Skeletal muscle cell (primary cell): ENCODE results near the gene TMEM260.
A peak's percentile ranks its signal among the peaks of the same experiment; 100 is the strongest.
"Not testable (repeated sequence)": the region's sequence is repeated elsewhere in the genome, so short reads cannot be mapped to it uniquely, and the experiment has no call there.

Source experiments
- DNase-seq: peaks from one replicate; pipeline ENCODE4 v3.0.0-alpha.2; 2010; ENCODE audit warnings: low read depth
- H3K4me3 ChIP-seq: 2 replicates; pipeline ENCODE4 v1.5.1; 2011; ENCODE audit warnings: low read depth, mild to moderate bottlenecking, control low read depth, low read length, moderate library complexity

The TMEM260 gene

DNA sequence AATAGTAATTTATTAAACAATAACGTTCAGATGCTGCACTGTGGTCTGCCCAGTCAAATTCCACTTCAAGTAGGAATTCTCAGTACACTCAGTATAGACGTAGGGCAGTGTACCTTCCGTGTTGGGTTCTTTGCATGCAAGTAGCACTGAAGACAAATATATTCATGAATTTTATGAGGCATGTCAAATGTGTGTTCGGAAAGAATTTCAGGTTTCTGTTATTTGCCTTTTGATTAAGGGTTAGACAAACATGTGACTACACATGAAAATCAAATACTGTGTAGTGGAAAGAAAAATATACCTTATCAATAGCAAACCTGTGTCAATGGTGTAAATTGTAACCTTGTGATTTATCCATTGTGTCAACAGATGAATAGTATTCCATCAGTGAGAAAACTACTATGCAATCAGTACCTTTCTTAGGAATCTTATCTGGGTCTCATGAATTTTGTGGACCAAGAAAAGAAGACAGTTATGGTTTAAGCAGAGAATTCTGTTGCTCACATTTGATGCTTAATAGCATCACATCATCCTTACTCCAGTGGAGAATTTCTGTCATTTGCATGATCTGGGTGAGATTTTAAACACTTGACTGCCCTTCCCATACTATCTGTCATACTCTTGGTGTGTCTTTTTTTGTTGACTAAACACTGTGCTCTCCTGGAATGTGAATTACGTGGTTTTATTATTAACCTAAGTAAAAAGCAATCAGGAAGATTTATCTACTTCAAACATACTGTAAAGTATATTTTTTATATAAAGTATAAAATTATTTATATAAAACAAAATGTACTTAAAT, 13.3 kb downstream of the TMEM260 start:
- DNase-seq, result no peak

DNA sequence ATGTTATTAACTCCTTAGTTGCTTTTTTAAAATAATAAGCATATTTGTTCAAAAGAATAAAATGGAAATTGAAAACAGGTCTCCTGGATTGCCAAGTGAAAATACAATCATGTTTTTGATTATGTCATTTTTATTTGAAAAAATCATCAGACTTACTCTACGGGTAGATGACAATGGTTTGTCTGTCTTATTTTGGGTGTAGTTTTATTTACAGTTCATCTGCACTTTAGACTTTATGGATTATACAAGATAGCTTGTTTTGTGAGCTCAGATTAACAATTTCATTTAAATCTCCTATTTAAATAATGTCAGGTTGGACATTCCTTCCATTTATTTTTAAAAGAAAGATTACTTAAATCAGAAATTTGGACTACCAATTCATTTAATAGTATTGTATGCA, 14.8 kb downstream of the TMEM260 start:
- no peak overlapping the region for H3K4me3 ChIP-seq
- DNase-seq, result no peak

More for the DNA sequence above, 13.3 kb downstream of the TMEM260 start:
- no peak overlapping the region for H3K4me3 ChIP-seq

DNA sequence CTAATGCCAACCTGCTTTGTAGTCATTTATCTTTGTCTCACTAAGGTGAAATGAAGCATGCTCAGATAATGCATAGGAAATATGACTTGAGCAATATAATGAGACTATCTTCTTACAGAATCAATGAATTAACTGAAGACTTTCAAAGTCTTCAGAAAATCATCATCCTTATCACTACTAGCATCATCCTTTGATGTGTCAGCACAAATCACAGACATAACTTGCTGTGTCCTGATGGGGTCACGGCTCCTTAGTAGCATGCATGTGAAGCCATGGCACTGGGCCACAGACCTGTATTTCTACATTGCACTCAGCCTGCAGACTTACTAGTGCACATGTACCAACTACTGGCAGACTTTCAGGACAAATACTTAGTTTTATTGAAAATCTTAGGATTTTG, 18.9 kb downstream of the TMEM260 start:
- DNase-seq, result no peak
- H3K4me3 ChIP-seq, result no peak overlapping the region

DNA sequence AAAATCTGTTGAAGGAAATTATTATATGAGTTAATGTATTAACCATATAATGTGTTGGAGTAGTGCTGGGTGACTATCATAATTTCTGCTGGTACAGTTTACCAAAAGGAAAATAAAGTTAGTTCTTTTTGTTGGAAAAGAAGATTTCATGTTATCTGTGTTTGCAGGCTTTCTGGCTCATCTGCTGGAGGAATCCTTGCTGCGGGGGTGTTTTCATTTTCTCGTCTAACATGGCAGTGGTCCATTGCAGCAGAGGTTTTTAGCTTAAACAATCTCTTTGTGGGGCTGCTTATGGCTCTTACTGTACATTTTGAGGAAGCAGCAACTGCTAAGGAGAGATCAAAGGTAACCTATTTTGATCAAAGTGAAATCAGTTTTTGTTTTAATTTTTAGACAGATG, 24.1 kb downstream of the TMEM260 start:
- H3K4me3 ChIP-seq, result no peak overlapping the region

DNA sequence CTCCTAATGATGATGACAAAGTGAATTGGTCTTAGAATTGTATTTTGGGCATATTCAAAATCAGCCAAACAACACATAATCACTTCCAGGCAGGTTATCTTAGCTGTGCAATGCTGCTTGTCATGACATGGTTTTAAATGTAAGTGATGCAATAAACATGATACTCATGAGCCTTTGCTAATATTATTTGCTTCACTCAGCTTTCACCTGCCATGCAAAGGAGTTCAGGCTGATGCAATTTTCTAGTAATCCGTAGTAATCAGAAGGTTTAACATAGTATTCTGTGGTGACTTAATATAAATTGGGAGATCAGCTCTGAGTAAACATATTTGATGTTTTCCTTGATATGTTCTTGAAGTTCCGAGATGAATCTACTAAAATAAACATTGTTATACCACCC, 29.1 kb downstream of the TMEM260 start:
- DNase-seq, result peak; percentile 8
- H3K4me3 ChIP-seq, result no peak overlapping the region

More for the DNA sequence above, 24.1 kb downstream of the TMEM260 start:
- no peak for DNase-seq

DNA sequence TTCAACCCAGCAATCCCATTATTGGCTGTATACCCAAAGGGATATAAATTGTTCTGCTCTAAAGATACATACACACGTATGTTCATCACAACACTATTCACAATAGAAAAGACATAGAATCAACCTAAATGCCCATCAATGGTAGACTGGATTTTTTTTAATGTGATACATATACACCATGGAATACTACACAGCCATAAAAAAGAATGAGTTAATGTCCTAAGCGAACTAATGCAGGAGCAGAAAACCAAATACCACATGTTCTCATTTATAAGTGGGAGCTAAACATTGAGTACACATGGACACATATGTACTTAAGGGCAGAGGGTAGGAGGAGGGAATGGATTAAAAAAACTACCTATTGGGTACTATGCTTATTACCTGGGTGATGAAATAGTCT, 32.1 kb downstream of the TMEM260 start:
- not testable (repeated sequence) for DNase-seq, H3K4me3 ChIP-seq

DNA sequence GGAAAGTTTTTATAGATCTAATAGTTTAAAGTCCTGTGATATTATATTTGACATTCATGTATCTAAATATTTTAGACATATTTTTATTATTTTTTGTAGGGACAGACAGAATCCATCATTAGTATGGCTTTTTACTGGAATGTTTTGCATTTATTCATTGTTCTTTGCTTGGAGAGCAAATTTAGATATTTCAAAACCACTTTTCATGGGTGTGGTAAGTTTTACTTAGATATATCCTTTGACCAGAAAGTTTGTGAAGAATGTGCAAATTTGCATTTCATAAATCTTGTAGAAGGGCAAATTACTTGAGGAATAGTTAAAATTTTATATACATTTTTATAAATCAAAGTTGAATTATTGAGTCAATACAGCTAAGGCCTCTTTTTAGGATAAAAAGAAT, 37.5 kb downstream of the TMEM260 start:
- DNase-seq, result no peak
- H3K4me3 ChIP-seq, result no peak overlapping the region

DNA sequence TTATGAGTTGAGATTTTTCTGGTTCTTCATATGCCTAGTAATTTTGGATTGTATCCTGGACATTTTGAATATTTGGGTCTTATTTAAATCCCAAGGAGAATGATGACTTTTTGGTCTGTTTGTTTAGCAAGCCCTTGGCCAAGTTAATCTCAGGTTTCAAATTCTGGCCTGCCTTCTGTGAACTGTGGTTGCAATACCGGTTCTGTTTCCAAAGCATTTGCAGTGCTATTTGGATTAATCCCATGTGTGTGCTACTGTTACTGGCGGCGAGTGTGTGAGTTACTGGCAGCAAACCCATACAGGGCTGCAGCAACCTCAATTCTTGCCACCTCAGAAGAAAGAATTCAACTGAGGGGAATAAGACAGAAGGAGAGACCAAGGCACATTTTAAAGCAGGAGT, 51.1 kb downstream of the TMEM260 start:
- peak; percentile 17 for DNase-seq
- no peak overlapping the region for H3K4me3 ChIP-seq

DNA sequence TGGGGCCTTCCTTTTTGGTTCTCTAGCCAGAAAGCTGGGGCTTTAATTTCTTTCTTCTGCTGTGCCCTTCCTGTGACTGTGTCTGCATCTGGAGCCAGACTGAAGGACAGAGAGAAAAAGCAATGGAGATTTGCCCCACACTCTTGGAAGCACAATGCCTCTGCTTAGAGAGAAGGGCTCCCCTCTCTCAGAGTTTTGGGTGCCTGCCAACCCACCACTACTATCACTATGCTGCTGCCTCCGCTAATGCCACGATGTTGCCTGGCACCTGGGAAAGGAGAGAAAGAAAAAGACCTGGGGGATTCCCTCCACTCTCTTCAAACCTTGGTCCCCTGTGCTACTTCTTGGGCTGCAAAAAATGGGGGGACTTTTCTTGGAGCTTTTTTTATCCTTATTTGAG, 52.6 kb downstream of the TMEM260 start:
- DNase-seq, result no peak
- no peak overlapping the region for H3K4me3 ChIP-seq

DNA sequence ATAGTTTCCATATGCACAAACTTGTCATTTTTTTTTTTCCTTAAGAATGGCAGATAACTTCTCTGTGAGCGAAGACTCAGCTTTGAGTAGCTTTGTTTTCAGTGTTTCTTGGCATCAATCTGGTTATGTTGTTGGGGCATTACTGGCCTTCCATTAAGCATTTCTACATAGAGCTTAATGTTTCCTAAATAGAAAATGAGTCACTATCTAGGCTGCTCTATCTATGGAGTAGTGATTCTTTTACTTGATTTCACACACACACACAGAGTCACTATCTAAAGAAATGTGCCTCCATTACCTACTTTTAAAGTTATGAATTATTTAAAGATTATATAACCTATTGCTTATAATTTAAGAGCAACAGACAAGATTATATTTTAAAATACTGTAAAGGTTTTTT, 53.9 kb downstream of the TMEM260 start:
- no peak for DNase-seq
- H3K4me3 ChIP-seq, result no peak overlapping the region

DNA sequence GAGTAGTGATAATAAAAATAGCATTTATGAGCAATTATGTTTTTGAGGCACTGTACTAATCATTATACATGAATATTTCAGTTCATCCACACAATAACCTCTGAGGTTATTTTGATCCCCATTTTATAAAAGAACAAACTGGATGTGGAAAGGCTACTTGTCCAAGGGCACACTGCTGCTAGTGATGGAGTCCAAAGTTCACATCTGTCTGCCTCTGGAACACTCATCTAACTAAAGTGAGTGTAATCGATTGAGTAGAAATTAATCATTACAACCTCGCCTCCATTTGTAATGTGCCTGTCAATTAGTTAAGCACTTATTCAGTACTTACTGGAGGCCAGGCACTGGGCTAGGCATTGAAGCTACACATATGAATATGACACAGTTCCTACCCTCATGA, 55.4 kb downstream of the TMEM260 start:
- no peak for DNase-seq
- H3K4me3 ChIP-seq, result no peak overlapping the region

DNA sequence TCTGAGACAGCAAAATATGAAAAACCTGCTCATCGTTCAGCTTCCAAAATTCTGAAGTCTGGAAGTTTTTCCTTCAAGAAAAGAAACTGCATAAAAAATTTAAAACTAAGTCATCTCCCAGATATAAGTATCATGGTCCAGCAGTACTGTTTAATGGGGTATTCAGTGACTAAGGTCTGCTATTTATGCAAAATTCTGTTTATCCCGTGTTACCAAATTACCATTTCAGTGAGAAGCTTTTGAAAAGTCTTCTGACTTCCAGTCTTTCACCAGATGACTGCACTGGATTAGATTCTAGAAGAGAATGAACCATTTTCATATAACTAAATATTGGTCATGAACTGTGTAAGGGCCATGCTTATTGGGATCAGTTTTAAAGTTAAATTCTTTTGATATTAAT, 67.9 kb downstream of the TMEM260 start:
- H3K4me3 ChIP-seq, result no peak overlapping the region
- no peak for DNase-seq

DNA sequence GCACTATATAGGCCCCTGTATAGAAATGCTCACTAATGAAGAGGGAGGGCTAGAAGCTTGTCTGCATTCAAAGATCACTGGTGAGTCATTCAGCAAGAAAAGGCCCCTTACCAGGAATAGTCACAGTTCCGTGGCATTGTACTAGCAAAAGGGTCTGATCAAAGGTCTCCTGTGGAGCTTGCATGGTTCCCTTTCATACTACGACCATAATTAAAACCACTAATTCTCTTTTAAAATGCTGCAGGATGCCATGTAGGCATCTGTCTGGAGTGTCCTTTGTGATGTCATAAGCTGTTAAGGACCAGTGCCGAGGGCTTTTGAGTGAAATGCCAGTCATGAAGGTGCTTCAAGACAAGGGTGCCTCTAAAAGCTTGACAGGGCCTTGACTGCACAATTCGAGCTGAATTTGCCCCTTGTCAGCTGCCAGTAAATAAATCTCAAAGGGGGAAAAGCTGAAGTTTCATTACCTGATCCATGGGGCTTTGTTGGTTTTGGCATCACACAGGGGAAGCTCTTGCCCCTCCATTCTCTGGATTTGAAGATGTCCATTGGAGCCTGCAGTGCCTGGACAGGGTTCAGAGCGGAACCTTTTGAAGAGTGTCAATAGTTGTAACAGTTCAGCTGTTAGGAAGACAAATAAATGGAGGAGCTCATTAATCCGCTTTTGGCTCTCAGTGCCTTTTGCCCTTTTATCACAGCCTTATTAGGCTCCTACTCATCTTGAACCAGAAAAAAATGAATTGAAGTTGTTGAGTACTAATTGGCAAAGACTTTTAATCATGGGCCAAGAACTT, 69.1 kb downstream of the TMEM260 start:
- no peak overlapping the region for H3K4me3 ChIP-seq
- no peak for DNase-seq

DNA sequence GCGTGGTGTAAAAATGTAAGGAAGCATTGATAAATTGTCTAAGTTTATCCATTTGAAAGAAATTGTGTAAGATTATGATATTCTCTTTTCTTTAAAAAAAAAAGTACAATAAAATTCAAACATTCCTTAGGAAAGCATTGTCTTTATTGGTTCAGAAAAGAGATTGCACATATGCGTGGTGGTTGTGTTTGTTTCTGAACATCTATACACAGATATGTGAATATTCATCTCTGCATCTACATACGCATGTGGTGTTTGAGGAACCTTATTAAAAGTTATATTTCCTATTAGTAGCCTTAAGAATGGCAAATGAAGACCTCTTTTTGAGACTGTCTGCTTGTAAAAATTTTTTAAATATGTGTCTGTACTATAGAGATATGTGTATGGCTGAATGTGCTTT, 69.8 kb downstream of the TMEM260 start:
- H3K4me3 ChIP-seq, result no peak overlapping the region
- DNase-seq, result no peak

DNA sequence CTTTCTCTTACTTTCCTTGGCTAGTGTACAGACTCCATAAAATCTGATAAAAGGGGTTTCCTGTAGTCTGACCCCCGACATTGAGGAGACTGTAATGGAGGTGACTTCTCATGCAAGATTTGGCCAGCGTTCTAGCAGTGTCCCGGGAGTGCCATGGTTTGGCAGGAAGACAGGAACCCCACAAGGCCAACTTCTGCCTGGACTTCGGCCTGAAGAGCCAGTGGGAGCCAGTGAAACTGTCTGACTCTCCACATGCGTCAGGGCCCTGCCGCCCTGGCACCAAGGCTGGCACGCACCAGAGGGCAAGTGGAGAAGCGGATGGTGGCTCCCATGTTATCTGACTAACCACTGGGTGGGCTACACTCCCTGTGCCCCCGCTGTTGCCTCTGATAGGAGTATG, 70.5 kb downstream of the TMEM260 start:
- no peak overlapping the region for H3K4me3 ChIP-seq
- no peak for DNase-seq

DNA sequence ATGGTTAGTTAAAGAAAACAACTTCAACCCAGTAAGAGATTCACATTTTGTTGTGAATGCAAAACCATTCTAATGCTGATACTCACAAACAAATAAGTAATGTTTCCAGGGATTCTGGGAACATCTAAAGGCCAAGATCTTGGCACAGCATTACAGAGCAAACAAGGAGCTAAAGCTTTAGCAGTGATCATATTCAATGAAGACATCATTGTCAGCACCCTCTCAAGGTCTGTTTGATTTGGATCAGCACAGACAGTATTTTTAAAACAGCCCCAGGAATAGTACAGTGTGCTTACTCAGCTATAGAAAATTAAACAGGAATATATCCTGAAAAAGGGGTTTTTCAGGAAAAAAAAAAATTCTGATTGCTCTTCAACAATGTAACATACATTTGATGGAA, 71.4 kb downstream of the TMEM260 start:
- no peak overlapping the region for H3K4me3 ChIP-seq
- no peak for DNase-seq

DNA sequence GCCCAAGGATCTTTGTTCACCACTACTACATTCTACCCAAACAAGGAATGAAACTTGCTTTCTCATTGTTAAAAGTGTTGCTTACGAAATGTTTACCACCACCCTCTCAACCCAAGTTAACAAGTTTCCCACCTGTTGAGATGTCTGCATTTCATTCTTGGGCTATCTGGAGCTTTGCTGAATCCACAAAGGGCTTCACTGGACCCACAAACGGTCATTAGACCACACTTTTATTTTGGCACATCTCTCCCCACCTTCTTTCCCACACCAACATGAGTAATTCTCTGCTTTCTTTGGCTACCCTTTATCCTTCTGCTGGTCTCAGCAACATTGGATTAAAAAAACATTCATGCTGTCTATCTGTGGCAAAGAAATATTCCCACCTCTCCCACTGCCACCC, 78.0 kb downstream of the TMEM260 start:
- no peak overlapping the region for H3K4me3 ChIP-seq
- DNase-seq, result no peak

DNA sequence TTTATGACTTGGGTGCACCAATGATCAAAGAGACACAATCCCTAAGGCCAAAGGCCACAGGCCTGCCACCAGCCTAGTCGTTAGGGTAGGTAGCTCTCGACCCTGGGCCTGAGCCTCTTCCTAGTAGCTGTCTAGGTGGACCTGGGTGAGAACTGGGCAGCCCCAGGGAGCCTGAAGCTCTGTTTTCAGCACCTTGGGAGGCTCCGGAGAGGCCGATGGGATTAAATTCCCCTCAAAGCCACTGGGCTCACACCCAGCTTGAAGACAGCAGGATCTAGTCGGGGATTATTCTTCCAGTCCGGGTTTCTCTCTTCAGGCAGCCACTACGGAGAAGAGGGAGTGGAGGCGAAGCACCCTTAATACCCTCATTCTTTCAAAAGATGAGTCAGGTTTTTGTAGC, 79.8 kb downstream of the TMEM260 start:
- no peak for DNase-seq
- no peak overlapping the region for H3K4me3 ChIP-seq

DNA sequence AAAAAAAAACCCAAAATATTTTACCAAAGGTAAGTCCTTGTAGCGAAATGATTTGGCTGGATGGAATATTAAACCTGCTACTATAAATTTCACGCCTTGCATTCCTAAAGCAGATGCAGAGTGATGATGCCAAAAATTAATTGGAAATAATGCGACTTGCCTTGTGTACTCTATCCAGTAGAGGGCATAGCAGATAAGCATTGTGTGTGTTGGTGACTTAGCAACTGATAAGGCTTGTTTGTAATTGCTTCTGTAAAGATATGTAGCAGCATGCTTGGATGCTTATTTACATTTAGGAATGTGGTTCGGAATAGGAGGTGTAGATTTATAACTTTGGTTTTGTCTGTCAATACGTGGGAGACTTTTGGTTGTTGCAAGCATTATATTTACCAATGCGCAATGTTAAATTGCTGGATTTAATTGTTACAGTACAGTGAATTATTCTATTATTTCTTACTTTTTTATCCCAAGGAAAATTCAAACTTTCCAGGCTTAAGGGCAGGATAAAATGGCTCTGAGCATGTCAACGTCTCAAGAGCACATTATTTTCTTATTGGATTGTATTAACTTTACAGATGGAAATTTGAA, 80.5 kb downstream of the TMEM260 start:
- DNase-seq, result peak; percentile 3
- H3K4me3 ChIP-seq, result no peak overlapping the region

DNA sequence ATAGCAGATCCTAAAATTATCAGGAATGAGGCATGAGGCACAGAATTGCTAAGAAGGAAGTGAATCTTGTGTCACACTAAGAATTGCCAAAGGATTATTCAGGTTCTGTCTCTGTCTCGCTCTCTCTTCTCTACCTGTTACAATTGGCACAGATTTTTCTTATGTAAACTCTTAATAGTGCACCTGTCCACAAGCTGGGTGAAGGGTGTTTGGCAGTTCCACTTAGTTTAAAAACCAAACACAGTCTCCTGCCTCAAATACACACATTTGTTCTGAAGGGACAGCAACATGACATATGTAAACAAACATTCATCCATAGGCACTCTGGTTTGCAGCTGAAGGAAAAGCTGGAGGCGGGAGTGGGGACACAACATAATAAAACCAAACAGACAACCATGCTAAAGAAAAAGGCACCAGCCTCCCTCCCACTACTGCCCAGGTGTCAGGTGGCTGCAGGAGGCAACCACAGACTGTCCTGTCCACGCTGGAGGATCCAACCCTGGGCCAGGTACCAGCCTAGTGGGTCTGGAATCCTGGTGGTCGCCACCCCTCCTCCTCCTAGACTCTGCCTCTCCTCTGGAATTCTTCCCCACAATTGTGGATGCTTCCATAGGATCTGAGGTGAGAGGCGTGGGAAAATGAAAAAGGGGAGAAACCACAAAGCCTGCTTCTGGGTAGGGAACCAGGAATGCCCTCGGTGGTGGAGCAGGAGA, 81.2 kb downstream of the TMEM260 start:
- no peak for DNase-seq
- H3K4me3 ChIP-seq, result no peak overlapping the region
